Limb (tissue), 2 donors: Measurements from ENCODE around the gene SLC35A2.

Experiments used
- DNase-seq, 2 donors: peaks; one replicate each; pipeline ENCODE4 v3.0.0-alpha.2; 2016; ENCODE audit errors: extremely low spot score in 2 of 2

Gene SLC35A2

GRCh38 chrX:48927736-48928382, 16.4 kb upstream of the SLC35A2 start:
- DNase-seq, result no peak

DNA sequence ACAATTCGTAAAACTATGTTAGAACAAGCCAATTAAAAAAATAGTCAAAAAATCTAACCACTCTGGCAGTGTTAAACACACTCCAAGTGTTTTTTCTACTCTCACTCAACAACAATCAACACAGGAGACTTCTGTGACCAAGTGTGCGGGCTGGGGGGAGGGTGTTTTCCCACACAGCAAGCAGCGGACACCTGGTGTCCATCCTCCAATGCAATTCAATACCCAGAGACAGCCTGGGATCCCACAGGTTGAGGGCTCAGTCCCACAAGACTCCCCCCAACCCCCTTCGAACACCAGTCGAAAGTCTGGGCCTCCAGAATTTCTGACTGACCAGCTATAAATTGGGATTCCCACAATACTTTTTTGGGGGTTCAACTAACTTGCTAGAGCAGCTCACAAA, 15.7 kb upstream of the SLC35A2 start:
- DNase-seq, result no peak

GRCh38 chrX:48924270-48924669, 12.8 kb upstream of the SLC35A2 start:
- DNase-seq, result no peak

DNA sequence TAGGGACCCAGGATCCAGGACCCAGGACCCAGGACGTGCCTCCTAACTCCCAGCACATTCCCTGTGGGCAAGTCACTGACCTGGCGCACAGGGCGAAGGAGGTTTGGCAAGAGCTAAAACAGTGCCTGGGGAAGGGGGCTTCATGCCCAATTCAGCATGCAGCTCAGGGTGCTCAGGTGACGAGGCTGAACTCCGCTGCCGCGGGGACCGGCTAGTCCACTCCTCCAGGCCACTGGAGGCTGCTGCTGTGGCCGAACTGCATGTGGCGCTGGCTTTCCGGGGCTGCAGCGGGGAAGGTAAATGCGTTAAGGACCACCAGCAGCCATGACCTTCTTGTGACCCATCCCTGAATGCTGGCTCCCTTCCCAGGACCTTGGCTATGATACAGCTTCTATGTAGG, 12.3 kb upstream of the SLC35A2 start:
- DNase-seq, result no peak

DNA sequence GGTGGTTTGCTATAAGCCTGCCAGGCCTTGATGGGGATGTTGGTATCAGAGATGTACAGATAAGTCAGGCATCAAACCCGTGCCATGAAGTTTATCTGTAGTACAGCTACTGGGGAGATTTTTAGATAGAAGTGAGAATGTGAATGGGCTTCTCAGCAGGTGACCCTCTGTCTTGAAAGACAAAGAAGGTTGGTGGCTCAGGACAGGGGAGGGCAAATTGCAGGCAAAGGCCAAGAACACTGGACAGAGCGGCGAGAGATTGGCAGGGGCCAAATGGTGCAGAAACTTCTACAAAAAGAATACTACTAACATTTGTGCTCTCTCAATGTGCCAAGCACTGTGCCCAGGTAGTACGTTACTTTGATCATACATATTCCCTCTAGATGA, 9.3 kb upstream of the SLC35A2 start:
- no peak for DNase-seq

GRCh38 chrX:48919947-48920717, 8.7 kb upstream of the SLC35A2 start:
- no peak for DNase-seq

GRCh38 chrX:48919360-48919841, 8.0 kb upstream of the SLC35A2 start:
- no peak for DNase-seq

DNA sequence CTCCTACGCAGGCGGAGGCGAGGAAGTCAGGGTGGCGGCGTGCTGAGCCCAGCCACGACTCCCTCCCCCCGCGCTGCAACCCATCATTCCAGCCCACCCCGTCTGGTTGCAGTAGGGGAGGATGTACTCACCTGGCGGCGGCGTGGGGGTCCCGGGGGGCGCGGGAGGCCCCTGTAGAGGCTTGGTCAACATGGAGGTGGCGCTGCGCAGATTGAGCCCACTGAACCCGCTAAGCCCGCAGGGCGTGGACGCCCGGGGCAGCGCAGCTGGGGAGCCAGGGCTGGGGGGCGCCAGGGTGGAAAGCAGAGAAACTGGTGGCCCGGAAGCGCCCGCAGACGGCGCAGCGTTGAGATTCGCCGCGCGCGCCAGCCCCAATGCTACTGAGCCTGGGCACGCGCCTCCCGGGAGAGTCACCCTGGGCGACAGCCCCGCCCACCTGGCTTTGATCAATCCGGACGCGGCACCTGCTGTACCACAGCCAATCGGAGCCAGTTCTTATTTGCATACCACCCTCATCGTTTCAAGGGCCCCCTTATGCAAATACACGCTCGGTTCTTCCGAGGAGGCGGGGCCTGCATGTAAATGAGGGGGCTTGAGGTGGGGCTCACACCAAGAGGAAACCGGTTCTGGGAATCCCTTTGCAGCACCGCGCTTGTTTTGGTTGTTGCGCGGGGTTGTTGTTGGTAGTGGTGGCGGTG, 7.3 kb upstream of the SLC35A2 start, which contains the start of gene PIM2:
PIM2 (minus strand) TSS at position 382 of the 698 bp plus-strand sequence; CDS start at position 192, 190 bp downstream.
- peak; percentile 53 to 84 for DNase-seq

GRCh38 chrX:48918301-48918642, 6.8 kb upstream of the SLC35A2 start:
- DNase-seq, result no peak

GRCh38 chrX:48917139-48918001, 5.9 kb upstream of the SLC35A2 start:
- peak; percentile 88 to 91 for DNase-seq

DNA sequence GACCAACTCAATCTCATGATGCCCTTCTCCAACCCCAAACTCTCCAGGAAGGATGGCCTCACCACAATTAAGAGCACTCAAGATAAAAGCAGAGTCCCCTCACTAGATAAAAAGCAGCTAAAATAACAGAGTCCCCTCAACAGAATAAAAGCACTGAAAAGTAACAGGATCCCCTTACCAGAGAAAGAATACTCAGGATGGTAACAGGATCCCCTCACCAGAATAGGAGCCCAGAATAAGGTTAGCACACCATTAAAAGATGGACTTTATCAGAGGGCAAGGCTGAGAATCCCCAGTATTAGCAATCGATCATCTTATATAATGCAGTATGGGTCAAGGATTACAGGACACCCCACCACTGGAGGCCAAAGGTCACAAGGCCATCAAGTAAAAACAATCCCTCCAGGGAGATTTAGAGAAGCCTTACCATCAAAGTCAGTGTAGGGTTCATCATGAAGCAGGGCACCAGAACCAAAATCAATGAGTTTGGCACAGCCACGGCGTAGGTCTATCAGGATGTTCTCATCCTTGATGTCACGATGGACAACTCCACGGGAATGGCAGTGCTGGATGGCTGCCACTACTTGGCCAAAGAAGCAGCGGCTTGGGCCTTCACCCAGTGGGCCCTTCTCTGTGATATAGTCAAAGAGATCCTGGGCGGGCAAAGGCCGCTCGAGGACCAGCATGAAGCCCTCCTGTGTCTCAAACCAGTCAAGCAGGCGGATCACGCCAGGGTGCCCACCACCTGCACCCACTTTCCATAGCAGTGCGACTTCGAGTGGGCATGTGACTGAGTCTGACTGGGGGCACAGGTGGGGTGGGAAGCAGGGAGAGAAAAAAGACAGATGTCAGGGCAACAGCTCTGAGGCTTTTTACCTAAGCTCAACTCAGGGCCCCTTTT, 3.4 kb upstream of the SLC35A2 start:
- DNase-seq, result no peak

DNA sequence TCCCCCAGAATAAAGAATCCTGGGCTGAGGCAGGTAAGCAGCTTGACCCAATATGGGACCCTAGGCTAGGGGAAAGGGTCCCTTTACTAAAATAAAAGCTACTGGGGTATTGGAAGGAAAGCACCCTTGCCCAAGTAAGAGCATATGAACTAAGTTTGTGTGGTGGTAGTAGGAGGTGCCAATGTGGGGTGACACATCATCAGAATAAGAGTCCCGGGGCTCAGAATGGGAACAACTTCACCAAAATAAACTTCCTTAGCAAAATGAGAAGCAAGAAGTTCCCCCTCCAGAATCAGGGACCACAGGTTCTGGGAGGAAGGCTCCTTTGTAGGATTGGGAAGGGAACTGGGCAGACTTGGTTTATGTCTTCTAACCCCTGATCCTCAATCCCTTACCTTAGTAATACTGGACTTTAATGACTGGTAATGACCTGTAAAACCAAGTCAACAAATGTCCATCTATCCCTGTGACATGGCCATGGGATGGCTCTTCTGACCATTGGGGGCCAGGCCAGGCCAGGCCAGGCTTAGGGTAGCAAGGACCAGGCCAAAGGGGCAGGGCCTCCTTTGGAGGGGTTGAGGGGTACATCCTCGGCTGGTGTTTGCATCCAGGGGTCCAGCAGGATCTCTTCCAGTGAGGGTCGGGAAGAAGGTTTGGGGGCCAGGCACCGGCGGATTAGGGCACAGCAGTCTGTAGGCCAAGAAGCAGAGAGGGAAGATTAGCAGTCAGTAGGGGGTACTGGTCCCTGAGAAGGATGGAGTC, 2.3 kb upstream of the SLC35A2 start:
- no peak for DNase-seq

DNA sequence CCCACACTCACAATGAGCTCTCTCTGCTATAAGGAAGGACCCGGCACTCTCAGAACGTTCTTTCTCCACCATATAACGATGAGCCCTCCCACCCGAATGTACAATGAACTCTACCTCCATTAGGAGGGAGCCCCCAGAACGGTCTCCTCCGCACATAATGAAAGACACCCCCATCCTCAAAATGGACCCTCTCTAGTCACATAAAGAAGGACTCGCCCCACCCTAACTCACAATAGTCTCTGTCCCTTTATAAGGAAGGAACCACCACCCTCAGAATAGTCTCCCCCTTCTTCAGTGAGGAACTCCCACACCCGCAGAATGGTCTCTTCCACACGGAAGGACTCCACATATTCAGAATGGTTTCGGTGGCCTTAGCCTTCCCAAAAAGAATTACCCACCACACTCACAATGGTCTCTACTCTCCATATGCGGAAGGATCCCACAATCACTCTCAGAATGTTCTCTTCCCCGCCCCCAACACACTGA, 477 bp downstream of the SLC35A2 start:
- no peak for DNase-seq

- DNase-seq, result no peak
These were observed 1.6 kb downstream of the SLC35A2 start for GRCh38 chrX:48909703-48910294.

- no peak for DNase-seq
These were observed 2.8 kb downstream of the SLC35A2 start for GRCh38 chrX:48908600-48908999.

DNA sequence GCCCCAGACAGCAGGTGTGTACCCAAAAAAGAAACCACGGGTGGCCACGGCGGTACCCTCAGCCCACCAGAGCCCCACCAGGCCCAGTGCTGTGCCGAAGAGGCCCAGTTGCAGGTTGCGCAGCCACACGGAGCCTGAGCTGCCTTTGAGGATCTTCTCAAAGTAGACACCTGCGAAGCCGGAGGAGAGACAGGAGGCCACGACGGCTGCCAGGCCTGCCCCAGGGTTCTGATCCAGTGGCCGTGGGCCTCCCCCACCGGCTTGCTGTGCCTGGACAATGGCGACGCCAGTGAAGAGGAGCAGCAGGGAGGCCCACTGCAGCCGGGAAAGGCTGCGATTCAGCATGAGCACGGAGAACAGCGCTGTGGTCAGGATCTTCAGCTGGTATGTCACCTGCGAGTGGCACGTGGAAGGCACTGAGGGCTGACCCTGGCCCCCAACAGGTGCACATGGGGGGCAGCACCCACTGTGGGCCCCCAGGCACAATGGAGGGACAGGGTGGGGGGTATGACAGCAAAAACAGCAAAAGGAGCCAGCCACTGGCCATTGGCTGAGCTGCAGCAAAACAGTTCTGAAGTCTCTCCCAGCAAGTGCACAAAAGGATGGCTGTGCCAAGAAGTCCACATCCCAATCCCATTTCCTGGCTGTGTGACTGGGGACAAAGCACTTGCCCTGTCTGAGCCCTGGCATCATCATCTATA, 6.2 kb downstream of the SLC35A2 start:
- no peak for DNase-seq

DNA sequence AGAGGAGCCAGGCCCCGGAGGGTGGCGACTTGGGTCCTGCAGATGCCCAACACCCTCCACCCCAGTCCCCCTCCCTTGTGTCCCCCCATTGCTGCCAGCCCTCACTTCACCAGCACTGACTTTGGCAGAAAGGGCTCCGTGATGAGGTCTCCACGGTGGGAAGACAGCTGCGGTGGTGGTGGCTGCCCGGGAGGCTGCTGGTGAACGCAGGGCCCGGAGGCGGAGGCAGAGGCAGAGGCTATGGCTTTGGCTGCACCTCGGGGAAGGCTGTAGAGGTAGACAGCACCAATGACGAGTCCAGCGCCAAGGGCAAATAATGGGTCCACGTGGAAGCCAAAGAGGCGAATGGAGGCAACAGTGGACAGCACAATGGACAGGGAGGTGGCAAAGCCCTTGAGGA, 6.8 kb downstream of the SLC35A2 start:
- no peak for DNase-seq

- DNase-seq, result no peak
These were observed 7.3 kb downstream of the SLC35A2 start for GRCh38 chrX:48904180-48904579.
